Subcutaneous abdominal adipose tissue (tissue), 5 donors: ENCODE measurements around the gene ABCC4.

Source experiments
- H3K27ac ChIP-seq: one replicate; pipeline ENCODE4 v1.7.0; 2013; ENCODE audit warnings: low read depth, mild to moderate bottlenecking, inconsistent platforms, low read length, moderate library complexity
- H3K27me3 ChIP-seq, 5 donors: one replicate each; pipeline ENCODE4 v1.7.0; 2013; ENCODE audit warnings: low read length in 5 of 5, inconsistent platforms in 1 of 5; ENCODE audit not compliant: control insufficient read depth in 5 of 5, insufficient read depth in 4 of 5
- H3K36me3 ChIP-seq, 5 donors: one replicate each; pipeline ENCODE4 v1.7.0; 2013; ENCODE audit warnings: low read length in 5 of 5; ENCODE audit not compliant: control insufficient read depth in 5 of 5, insufficient read depth in 5 of 5
- H3K4me1 ChIP-seq, 5 donors: one replicate each; pipeline ENCODE4 v1.7.0; 2013; ENCODE audit warnings: low read length in 5 of 5, mild to moderate bottlenecking in 3 of 5, moderate library complexity in 1 of 5; ENCODE audit not compliant: control insufficient read depth in 5 of 5, insufficient read depth in 5 of 5
- H3K4me3 ChIP-seq, 5 donors: one replicate each; pipeline ENCODE4 v1.7.0; 2013; ENCODE audit warnings: low read length in 5 of 5, low read depth in 1 of 5
- H3K9ac ChIP-seq, 5 donors: one replicate each; pipeline ENCODE4 v1.7.0; 2013; ENCODE audit warnings: low read length in 5 of 5, mild to moderate bottlenecking in 4 of 5, moderate library complexity in 3 of 5
- H3K9me3 ChIP-seq, 5 donors: one replicate each; pipeline ENCODE4 v1.7.0; 2013; ENCODE audit warnings: low read length in 5 of 5; ENCODE audit not compliant: control insufficient read depth in 5 of 5
- donor health status: healthy.
- donor health status: healthy.
- donor health status: healthy.
- donor health status: healthy.
- donor health status: healthy.

ABCC4 gene

DNA sequence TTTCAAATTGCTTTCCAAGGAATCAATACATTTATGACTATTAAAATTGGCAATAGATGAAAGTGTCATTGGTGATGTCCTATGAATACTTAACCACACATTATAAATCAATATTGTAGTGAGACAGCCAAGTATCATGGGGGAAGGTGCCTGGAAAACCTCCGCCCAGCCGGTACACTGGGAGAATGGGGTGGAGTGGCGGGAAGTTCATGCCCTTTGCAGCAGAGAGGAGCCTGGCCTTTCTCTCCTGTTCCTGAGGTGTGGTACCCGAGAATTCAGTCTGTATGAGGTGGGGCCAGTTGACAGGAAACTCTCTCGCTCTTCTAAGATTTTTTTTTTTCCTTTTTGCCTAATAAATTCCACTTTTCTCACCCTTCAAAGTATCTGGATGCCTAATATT is 25.4 kb upstream of the ABCC4 start:
- H3K27ac ChIP-seq = no peak overlapping the region
- H3K4me1 ChIP-seq = no peaks in the 10 kb centered on the region
- no peaks in the 10 kb centered on the region for H3K36me3 ChIP-seq
- H3K27me3 ChIP-seq = no peaks in the 10 kb centered on the region
- no peak overlapping the region for H3K4me3 ChIP-seq
- H3K9ac ChIP-seq = no peak overlapping the region
- H3K9me3 ChIP-seq = peaks cover 0 to 5% (median 0%) of the 10 kb centered on the region in 5 donors

DNA sequence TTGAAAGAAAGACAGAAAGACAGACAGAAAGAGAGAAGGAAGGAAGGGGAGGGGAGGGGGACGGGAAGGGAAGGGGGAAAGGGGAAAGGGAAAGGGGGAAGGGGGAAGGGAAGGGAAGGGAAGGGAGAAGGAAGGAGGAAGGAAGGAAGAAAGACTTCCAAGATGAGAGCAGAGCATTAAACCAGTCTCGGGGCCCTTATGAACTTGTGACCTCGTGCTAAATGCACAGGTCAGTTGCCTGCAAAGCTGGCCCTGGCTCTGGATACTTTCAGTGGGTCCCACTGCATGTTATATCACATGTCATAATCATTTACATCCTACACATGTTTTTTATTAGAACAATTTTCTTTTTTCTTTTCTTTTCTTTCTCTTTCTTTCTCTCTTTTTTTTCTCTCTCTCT is 24.2 kb upstream of the ABCC4 start:
- no peak overlapping the region for H3K4me3 ChIP-seq

DNA sequence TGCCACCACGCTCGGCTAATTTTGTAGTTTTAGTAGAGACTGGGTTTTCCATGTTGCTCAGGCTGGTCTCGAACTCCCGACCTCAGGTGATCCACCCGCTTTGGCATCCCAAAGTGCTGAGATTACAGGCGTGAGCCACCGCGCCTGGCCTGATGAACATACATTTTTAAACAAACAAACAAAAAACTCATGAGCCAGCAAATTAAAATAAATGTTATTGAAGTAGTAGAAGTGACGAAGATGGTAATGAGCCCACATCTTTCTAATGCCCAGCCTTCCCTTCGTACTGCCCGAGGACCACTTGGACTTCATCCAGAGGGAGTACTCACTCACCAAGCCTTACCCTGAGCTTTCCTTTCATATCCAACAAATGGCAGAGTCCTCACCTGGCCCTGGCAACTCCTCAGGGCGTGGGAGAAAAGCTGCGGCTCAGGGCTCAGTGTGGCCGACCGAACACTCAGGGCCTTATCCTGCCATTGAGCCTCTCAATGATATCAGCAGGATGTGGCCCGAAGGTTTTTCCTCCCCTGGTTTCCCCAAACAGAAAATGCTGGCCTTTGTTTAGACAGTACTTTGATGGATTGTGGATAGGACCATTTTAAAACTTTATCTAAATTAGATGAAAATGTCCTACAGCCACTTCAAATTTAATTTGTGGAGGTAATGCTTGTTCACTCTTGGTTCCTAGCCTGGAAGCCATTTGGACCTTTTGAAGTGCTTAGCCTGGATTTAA is 22.8 kb upstream of the ABCC4 start:
- H3K9ac ChIP-seq = no peak overlapping the region
- no peak overlapping the region for H3K27ac ChIP-seq
- no peaks in the 10 kb centered on the region for H3K27me3 ChIP-seq
- no peaks in the 10 kb centered on the region for H3K9me3 ChIP-seq
- H3K4me3 ChIP-seq = no peak overlapping the region
- H3K36me3 ChIP-seq = no peaks in the 10 kb centered on the region
- no peaks in the 10 kb centered on the region for H3K4me1 ChIP-seq

More for the DNA sequence above, 24.2 kb upstream of the ABCC4 start:
- no peak overlapping the region for H3K27ac ChIP-seq
- H3K36me3 ChIP-seq = no peaks in the 10 kb centered on the region
- no peaks in the 10 kb centered on the region for H3K27me3 ChIP-seq
- H3K4me1 ChIP-seq = no peaks in the 10 kb centered on the region
- H3K9ac ChIP-seq = no peak overlapping the region
- H3K9me3 ChIP-seq = peaks cover 0 to 5% (median 0%) of the 10 kb centered on the region in 5 donors

DNA sequence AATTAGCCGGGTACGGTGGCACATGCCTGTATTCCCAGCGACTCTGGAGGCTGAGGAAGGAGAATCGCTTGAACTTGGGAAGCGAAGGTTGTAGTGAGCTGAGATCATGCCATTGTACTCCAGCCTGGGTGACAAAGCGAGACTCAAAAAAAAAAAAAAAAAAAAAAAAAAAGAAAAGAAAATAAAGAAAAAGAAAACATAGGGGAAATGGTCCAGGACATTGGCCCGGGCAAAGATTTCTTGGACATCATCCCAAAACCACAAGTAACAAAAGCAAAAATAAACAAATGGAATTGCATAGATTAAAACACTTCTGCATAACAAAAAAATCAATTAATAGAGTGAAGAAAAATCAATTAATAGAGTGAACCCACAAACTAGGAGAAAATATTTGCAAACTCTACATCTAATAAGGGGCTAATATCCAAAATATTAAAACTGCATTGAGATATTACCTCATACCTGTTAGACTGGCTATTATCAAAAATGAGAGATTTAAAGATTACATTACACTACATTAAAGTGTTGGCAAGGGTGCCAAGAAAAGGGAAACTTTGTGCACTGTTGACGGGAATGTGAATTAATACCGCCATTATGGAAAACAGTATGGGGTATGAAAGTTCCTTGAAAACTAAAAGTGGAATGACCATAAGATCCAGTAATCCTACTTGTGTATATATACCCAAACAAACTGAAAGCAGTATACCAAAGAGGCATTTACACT is 18.5 kb upstream of the ABCC4 start:
- Histone ChIP-seq H3K27me3 (no peaks in the 10 kb centered on the region), H3K4me3 (no peak overlapping the region), H3K36me3 (no peaks in the 10 kb centered on the region), H3K27ac (no peak overlapping the region), H3K4me1 (no peaks in the 10 kb centered on the region), H3K9ac (no peak overlapping the region), H3K9me3 (peaks cover 0 to 3% (median 0%) of the 10 kb centered on the region in 5 donors)

DNA sequence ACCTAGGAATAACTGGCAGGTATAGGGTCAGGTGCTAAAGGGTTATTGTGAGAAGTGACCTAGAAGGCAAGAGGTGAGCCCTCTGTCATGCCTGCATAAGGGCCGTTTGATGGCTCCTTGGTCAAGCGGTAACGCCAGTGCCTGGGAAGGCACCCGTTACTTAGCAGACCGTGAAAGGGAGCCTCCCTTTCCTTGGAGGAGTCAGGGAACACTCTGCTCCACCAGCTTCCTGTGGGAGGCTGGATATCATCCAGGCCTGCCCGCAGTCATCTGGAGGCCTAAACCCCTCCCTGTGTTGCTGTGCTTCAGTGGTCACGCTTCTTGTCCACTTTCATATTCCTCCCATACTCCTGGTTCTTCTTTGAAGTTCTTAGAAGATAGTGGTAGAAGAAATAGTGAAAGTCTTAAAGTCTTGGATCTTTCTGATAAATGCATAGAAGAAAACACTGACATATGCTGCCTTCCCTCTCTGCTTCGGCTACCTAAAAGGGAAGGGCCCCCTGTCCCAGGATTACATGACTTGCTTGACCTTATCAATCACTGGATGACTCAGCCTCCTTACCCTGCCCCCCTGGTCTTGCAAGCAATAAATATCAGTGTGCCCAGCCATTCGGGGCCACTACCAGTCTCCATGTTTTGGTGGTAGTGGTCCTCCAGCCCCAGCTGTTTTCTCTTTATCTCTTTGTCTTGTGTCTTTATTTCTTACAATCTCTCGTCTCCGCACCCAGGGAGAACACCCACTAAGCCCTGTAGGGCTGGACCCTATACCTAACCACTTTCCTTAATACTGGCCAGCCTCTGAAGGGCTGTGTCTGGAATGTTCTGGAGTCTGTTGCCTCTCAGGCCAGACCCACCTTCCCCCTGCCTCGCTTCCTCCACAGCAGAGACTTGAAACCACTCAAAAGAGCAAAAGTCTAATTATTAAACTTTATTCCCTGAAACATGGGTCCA is 16.1 kb upstream of the ABCC4 start:
- Histone ChIP-seq H3K4me1 (no peaks in the 10 kb centered on the region), H3K9me3 (peaks cover 0 to 3% (median 0%) of the 10 kb centered on the region in 5 donors), H3K4me3 (no peak overlapping the region), H3K9ac (no peak overlapping the region), H3K27ac (no peak overlapping the region), H3K36me3 (no peaks in the 10 kb centered on the region), H3K27me3 (no peaks in the 10 kb centered on the region)

DNA sequence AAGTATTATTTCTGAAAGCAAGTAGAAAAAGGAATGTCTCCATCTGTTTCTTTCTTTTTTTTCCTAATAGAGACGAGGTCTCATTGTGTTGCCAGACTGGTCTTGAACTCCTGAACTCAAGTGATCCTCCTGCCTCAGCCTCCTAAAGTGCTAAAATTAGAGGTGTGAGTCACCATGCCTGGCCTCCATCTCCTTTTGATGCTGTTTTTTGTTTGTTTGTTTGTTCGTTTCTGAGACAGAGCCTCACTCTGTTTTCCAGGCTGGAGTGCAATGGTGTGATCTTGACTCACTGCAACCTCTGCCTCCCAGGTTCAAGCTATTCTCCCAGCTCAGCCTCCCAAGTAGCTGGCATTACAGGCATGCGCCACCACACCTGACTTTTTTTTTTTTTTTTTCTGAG is 14.5 kb upstream of the ABCC4 start:
- Histone ChIP-seq H3K9ac (no peak overlapping the region), H3K4me1 (no peaks in the 10 kb centered on the region), H3K4me3 (no peak overlapping the region), H3K27ac (no peak overlapping the region), H3K9me3 (peaks cover 0 to 3% (median 0%) of the 10 kb centered on the region in 5 donors), H3K36me3 (no peaks in the 10 kb centered on the region), H3K27me3 (no peaks in the 10 kb centered on the region)

DNA sequence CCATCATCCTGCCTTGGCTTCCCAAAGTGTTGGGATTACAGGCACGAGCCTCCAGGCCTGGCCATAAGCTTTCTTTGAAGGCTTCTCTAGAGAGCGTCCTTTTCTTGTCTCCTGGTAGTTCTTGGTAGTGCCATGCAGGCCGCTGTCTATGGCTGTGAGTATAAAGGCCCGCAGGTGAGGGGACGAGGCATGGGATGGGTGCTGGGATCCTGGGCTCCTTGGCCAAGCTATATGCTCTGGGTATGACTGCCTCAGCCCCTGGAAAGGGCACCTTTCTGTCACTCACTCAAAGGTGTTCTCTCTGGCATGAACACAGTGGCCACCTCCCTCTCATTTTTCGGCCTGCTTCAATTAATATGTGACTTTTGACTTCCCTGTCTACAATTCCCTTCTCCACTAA is 6.3 kb upstream of the ABCC4 start:
- H3K4me1 ChIP-seq = no peaks in the 10 kb centered on the region
- H3K27ac ChIP-seq = no peak overlapping the region
- H3K9me3 ChIP-seq = no peaks in the 10 kb centered on the region
- H3K9ac ChIP-seq = no peak overlapping the region
- H3K4me3 ChIP-seq = no peak overlapping the region
- H3K27me3 ChIP-seq = peaks cover 0 to 2% (median 0%) of the 10 kb centered on the region in 5 donors
- no peaks in the 10 kb centered on the region for H3K36me3 ChIP-seq

DNA sequence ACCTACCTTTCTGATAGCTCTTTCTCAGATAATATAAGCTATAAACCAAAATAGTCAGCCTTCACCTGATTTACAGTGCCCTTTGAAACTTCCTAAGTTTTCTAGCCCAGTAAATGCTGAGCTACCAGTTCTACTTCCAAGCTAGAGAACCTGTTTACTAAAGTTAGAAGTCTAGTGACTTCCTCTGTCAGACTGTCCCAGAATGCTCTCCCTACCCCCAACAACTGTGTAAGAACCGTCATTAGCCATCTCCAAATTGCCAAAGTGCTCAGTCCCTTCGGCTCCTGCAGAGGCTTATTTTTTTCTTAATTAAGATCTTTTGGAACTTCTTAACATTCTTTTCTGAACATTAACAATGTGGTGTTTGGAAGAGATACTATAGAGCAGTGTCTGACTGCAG is 3.2 kb upstream of the ABCC4 start:
- no peaks in the 10 kb centered on the region for H3K9me3 ChIP-seq
- no peaks in the 10 kb centered on the region for H3K36me3 ChIP-seq
- H3K4me3 ChIP-seq = no peak overlapping the region
- no peak overlapping the region for H3K27ac ChIP-seq
- no peak overlapping the region for H3K9ac ChIP-seq
- peaks cover 0 to 21% (median 15%) of the 10 kb centered on the region in 5 donors for H3K4me1 ChIP-seq
- H3K27me3 ChIP-seq = peaks cover 0 to 6% (median 0%) of the 10 kb centered on the region in 5 donors

DNA sequence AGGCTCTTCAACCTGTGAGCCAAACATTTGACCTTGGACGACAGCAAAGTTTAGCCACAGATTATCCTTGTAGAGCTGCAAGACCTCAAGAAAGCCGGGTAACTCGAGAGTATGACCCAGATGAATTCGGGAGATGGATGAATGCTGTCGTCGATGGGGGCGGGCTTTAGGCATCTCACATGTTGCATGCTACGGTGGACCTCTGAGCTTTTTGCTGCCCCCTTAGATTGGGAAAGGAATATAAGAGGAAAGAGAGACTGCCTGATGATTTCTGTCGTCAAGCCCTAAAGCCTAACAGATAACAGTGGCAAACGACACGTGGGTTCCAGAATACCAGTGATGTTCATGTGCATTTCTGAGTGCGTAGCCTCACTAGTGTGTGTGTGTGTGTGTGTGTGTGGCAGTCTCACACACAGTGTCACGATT is 730 bp upstream of the ABCC4 start:
- Histone ChIP-seq H3K9ac (peak overlapping the region in 2 of 5 donors; percentile 41 to 56), H3K4me1 (peaks cover 0 to 21% (median 15%) of the 10 kb centered on the region in 5 donors), H3K9me3 (no peaks in the 10 kb centered on the region), H3K27ac (no peak overlapping the region), H3K4me3 (peak overlapping the region; percentile 55 to 84 (median 76)), H3K36me3 (no peaks in the 10 kb centered on the region), H3K27me3 (peaks cover 0 to 6% (median 0%) of the 10 kb centered on the region in 5 donors)
